ENCODE results near the gene LIMK1. TPM values are rescaled to one million over a fixed set of nuclear protein-coding genes. Genes with fewer than 3 reads are reported as not detected.

The LIMK1 gene
- total and polyA plus RNA-seq, 2 experiments from 2014 or later = 13.0 to 96.5 TPM

- no peak overlapping the region; the same call in 2 of the 3 replicates for H3K4me3 Mint-ChIP-seq
Measured at GRCh38 chr7:74069790-74070618, 13.6 kb upstream of the LIMK1 start.

GRCh38 chr7:74070619-74070921, 13.0 kb upstream of the LIMK1 start:
- TF ChIP-seq STAT1 (IDR thresholded peaks at IDR 0.05; ENCODE audit: unreplicated experiment) (no peak), EZH2phosphoT487 (IDR thresholded peaks at IDR 0.05; ENCODE audit: unreplicated experiment) (no peak), JUNB (IDR thresholded peaks at IDR 0.05; ENCODE audit: unreplicated experiment) (no peak), REST (IDR thresholded peaks at IDR 0.05; ENCODE audit: unreplicated experiment) (no peak), CTCF (conservative IDR thresholded peaks at IDR 0.05; ENCODE audit: low read depth in 2 of 2) (no peak), POLR2AphosphoS5 (IDR thresholded peaks at IDR 0.05; ENCODE audit: low read depth) (no peak)
- H3K36me3 ChIP-seq (ENCODE audit: insufficient read depth) = no peaks in the 10 kb centered on the region
- Mint-ChIP-seq H3K36me3 (ENCODE audit: low read depth) (no peaks in the 10 kb centered on the region; the same call in 2 of the 3 replicates), H3K27me3 (ENCODE audit: insufficient read depth, low read depth, poor library complexity) (peaks cover 14% of the 10 kb centered on the region), H3K27ac (no peak overlapping the region), H3K9me3 (no peaks in the 10 kb centered on the region; the same call in 2 of the 3 replicates), H3K4me1 (peaks cover 5% of the 10 kb centered on the region), H3K4me3 (no peak overlapping the region)
- ATAC-seq (no peak), DNase-seq (ENCODE audit: low spot score) (no peak)
- H3K27ac ChIP-seq (ENCODE audit: low read depth) = no peak overlapping the region
- no peaks in the 10 kb centered on the region for H4K20me1 ChIP-seq (replicated peaks; ENCODE audit: insufficient read depth)
- H3F3A ChIP-seq (replicated peaks; ENCODE audit: low read depth) = no peaks in the 10 kb centered on the region
- H3K9me2 ChIP-seq (ENCODE audit: insufficient read depth) = no peaks in the 10 kb centered on the region
- no peaks in the 10 kb centered on the region for H3K27me3 ChIP-seq (ENCODE audit: insufficient read depth)
- H2AFZ ChIP-seq = no peak overlapping the region
- H3K4me1 ChIP-seq (ENCODE audit: insufficient read depth) = no peaks in the 10 kb centered on the region
- no peak overlapping the region for H3K4me2 ChIP-seq
- no peak overlapping the region for H3K4me3 ChIP-seq
- no peaks in the 10 kb centered on the region for H3K79me2 ChIP-seq (replicated peaks; ENCODE audit: insufficient read depth)

More at GRCh38 chr7:74069790-74070618, 13.6 kb upstream of the LIMK1 start:
- Mint-ChIP-seq H3K27ac (no peak overlapping the region), H3K27me3 (ENCODE audit: insufficient read depth, low read depth, poor library complexity) (peaks cover 15% of the 10 kb centered on the region), H3K36me3 (ENCODE audit: low read depth) (no peaks in the 10 kb centered on the region; the same call in 2 of the 3 replicates), H3K4me1 (peaks cover 6% of the 10 kb centered on the region), H3K9me3 (no peaks in the 10 kb centered on the region; the same call in 2 of the 3 replicates)
- Histone ChIP-seq H4K20me1 (replicated peaks; ENCODE audit: insufficient read depth) (no peaks in the 10 kb centered on the region), H3K79me2 (replicated peaks; ENCODE audit: insufficient read depth) (no peaks in the 10 kb centered on the region), H3K9me2 (ENCODE audit: insufficient read depth) (no peaks in the 10 kb centered on the region), H3K27me3 (ENCODE audit: insufficient read depth) (no peaks in the 10 kb centered on the region), H3K27ac (ENCODE audit: low read depth) (no peak overlapping the region), H2AFZ (no peak overlapping the region), H3K4me2 (no peak overlapping the region), H3K4me1 (ENCODE audit: insufficient read depth) (no peaks in the 10 kb centered on the region), H3F3A (replicated peaks; ENCODE audit: low read depth) (no peaks in the 10 kb centered on the region), H3K4me3 (no peak overlapping the region), H3K36me3 (ENCODE audit: insufficient read depth) (no peaks in the 10 kb centered on the region)
- no peak for TF ChIP-seq ETS1 (IDR thresholded peaks at IDR 0.05)
- TF ChIP-seq ZNF114 (CRISPR knock-in tag; IDR thresholded peaks at IDR 0.05) = no peak
- no peak for TF ChIP-seq STAT1 (IDR thresholded peaks at IDR 0.05; ENCODE audit: unreplicated experiment)
- ATAC-seq (no peak), DNase-seq (ENCODE audit: low spot score) (no peak)
